Mesenteric fat pad (tissue), 1 donor: ENCODE results near the gene PAXX. TPM values are rescaled to one million over a fixed set of nuclear protein-coding genes. Genes with fewer than 3 reads are reported as not detected.

Source experiments
- DNase-seq: peaks from one replicate; pipeline ENCODE4 v3.0.0-alpha.2; 2020; ENCODE audit warnings: low spot score
- total RNA-seq: library from RNA; stranded (reverse); fragmentation: NEBNext Ultra II Directional; extraction: Animal tissue kit (Norgen Biotek cat#: 25700); gene quantifications from one replicate; pipeline ENCODE4 v1.2.1, GENCODE V29; 2021
- donor health status: DM: yes; HTN: yes; CAD: no.

PAXX gene
- total RNA-seq, 1 donor from 2014 or later, result 29.4 TPM

DNA sequence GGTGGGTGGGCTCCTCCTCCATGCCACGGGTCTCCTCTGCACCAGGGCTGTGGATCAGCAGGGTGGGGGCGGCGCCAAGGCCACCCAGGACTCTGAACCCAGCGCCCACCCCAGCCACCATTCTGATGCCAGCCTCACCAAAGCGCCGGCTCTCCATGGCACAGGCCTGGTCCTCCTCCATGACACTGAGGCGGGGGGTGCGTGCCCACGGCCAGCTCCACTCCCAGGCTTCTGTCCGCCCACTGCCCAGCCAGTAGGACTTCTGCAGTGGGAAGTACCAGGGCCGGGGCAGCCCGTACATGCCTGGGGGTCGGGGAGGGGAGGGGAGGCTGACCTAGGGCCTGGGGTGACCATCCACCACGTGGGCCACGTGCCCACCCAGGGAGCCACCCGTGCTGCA, 24.2 kb downstream of the PAXX start:
- no peak for DNase-seq

GRCh38 chr9:137017071-137017470, 24.8 kb downstream of the PAXX start:
- no peak for DNase-seq

GRCh38 chr9:137017791-137018497, 25.7 kb downstream of the PAXX start:
- no peak for DNase-seq

- DNase-seq, result no peak
Measured at GRCh38 chr9:137018761-137019559, 26.7 kb downstream of the PAXX start.

- no peak for DNase-seq
Measured at GRCh38 chr9:137019891-137020683, 27.9 kb downstream of the PAXX start.

- DNase-seq, result no peak
Measured at GRCh38 chr9:137020771-137021567, 28.7 kb downstream of the PAXX start.

- DNase-seq, result no peak
Measured at GRCh38 chr9:137021568-137021978, 29.4 kb downstream of the PAXX start.

GRCh38 chr9:137021979-137022661, 29.9 kb downstream of the PAXX start:
- no peak for DNase-seq

- no peak for DNase-seq
Measured at GRCh38 chr9:137022662-137023008, 30.4 kb downstream of the PAXX start.

DNA sequence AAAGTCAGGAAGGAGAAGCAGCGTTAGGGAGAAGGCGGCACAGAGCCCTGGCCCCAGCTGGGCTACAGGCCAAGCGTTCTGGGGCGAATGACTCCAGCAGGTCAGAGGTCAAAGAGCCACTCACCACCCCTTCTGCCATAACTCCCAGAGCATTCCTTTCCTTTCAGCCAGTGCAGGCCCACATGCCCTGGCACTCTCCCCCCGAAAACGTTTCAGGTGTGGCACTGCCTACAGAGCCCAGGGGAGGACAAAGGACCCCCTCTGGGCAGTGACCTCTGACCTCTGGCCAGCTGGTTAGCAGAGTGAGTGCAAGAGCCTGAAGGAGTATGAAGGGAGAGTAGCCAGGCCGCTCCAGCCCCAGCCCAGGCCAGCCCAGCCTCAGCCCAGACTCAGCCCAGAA, 30.9 kb downstream of the PAXX start:
- DNase-seq, result no peak

- no peak for DNase-seq
Measured at GRCh38 chr9:137023583-137023991, 31.4 kb downstream of the PAXX start.

DNA sequence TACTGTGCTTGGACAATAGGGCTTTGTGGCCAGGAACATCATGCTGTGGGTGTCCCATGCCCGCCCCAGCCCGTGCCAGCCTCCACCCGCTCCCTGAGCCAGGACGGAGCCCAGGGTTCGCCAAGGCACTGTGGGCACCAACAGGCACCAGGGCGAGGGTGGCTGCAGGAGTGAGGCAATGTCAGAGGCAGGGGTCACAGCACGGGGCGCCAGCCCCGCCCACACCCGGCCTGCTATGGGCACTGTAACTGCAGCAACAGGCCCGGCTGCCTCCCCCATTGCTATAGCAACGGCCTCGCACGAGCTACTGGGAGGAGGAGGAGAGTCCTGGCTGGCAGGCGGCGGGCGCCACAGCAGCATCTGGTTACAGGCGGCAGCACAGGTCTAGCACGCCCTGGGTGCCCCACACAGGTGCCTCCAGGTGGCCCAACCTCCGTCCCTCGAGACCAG, 33.3 kb downstream of the PAXX start:
- DNase-seq, result no peak

GRCh38 chr9:137026384-137026783, 34.2 kb downstream of the PAXX start:
- DNase-seq, result no peak

DNA sequence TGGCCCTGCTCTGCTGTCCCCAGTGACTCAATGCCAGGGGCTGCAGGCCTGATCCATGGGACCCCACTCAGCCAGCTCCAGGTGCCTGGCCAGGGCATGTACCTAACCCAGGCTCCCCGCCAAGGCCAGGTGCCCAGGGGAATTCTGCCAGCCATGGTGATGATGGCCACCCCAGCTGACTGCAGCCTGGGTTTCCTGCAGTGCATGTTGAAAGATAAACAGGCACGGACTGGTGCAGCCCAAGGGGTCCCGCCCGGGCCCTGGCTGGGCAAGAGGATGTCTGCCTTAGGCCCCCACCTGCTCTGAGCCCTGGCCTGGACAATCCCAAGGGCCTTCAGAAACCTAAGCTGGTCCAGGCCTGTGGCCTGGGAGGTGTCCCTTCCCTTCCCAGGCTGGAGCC, 34.6 kb downstream of the PAXX start:
- DNase-seq, result no peak

DNA sequence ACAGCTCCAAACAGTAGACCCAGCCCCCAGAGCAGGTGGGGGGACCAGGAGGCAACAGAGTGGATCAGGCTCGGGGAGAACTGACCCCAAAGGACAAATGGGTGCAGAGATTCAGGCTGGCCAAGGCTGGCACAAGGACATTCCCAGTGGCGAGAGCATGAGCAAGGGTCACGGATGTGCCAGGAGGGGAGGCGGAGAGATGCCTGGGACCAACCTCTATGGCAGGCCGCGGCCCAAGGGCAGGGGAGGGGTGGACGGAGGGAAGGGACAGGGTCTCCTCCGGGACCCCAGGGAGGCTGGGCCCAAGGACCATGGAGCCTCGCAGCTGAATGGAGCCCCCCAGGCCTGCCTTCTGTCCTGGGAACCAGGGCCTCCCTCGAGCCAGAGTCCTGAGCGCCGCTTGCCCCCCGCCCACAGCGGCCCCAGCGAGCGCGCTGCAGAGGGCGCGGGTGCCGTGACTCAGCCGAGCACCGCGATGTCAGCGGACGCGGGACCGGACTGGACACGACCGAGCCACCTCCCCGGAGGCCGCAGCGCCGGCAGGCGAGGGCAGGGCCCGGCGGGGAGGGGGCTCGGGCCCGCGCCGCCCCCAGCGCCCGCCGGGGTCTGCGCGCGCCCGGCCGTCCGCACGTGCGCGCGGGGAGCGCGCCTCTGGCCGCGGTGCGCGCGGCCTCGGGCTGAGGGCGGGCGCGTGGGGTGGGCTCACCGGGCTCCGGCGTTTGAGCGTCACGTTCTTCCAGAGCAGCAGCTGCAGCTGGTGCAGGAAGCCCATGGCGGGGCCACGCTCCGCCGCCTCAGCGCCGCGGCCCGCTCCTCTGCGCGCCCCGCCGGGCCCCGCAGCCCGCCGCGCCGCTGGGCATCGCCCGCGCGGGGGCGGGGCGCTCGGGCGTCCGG, 35.4 kb downstream of the PAXX start, which contains the start of gene ABCA2:
Gene ABCA2 (minus strand): TSS at position 869 of the 894 bp plus-strand sequence. CDS start 97 bp downstream, at position 772.
- no peak for DNase-seq

- DNase-seq, result no peak
Measured at GRCh38 chr9:137028263-137029057, 36.2 kb downstream of the PAXX start.

DNA sequence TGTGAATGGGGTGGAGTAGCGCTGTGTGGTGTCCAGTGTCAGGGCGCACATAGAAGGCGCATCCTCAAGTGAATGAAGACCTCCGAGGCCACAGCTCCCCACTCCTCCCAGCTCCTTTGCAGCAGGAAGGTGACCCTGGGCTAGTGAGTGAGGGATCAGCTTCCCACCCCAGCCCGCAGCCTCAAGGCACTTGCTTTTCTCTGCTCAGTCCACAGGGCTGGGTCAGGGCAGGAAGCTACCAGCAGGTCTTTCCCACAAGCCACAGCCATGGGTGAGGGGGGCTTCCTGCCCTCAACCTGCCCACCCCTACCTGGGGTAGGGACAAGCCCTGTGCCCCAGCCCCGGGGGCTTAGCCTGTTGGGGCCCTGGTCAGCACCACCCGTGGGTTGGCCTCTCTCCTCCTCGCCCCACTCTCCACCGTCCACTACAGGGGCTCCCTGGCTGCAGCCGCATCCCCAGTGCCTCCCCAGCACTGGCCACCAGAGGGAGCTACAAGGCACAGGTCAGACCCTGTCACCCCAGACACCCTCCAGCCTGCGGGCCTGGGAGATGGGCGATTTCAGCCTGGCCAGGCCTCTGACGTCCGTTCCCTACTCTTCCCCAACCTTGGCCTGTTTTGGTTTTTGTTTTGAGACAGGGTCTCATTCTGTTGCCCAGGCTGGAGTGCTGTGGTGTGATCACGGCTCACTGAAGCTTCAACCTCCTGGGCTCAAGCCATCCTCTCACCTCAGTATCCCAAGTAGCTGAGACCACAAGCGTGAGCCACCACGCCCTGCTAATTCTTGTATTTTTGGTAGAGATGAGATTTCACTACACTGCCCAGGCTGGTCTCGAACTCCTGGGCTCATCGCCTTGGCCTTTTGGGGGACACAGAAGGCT, 37.1 kb downstream of the PAXX start:
- DNase-seq, result no peak
